ENCODE results near the gene LHPP.
A peak's percentile ranks its signal among the peaks of the same experiment; 100 is the strongest.
"Not testable (repeated sequence)": the region's sequence is repeated elsewhere in the genome, so short reads cannot be mapped to it uniquely, and the experiment has no call there.

LHPP gene

DNA sequence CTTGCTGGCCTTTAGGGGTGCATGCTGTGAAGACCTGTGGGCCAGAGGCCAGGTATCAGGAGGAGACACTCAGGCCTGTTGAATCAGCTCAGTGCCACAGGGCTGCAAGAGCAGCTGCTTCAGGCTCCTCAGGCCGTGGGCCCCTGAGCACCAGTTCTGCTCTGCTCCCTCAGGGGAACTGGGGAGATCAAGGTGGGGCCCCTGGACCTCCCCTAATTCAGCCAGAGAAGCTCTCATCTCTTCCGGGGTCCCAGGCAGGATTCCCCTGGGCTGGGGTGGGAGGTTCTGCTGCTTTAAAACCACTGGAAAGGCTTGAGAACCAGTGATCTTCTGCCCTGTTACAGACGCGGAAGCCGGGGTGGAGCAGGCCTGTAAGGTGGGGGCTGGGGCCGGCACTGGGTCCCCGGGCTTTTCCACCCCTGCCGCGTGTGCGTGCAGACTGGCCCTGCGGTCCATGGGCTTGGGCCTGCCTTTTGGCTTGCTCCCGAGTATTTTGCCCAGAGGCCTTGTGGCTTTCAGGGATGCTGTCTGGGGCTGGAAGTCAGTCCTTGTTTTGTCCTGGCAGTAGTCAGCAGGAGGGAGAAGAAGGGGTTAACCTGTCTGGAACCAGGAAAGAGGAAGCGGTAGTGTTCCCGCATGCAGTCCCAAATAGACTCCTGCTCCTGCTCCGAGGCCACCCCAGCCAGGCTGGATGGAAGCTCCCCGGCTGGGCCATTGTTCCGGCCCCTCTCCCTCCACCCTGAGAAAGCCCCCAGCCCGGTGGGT is 74.3 kb downstream of the LHPP start:
- peak; percentile 54 for DNase-seq (ENCODE audit: low spot score)

DNA sequence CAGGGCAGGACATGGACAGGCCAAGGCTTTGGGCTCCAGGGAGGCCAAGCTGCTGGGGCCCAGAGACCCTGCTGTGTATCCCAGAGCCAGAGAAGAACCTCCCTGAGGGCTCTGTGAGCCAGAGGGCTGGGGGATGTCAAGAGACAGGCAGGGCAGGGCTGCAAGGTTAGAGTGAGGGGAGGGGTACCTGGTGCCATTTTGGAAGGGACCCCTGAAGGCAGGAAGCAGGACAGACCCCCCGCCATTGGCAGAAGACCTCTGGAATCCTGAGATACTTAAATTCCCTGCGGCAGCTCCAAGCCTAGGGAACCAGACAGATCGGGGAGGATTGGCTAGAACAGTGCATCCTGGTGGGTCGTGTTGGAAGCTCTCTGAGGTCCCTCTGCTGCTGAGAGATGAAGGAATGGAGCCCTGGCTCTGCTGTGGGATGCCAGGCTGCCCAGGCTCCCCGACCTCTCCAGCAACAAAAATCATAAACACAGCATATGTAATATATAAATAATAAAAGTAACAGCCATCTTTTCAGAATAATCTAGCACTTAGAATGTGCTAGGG is 75.0 kb downstream of the LHPP start:
- peak; percentile 58 for DNase-seq (ENCODE audit: low spot score)

DNA sequence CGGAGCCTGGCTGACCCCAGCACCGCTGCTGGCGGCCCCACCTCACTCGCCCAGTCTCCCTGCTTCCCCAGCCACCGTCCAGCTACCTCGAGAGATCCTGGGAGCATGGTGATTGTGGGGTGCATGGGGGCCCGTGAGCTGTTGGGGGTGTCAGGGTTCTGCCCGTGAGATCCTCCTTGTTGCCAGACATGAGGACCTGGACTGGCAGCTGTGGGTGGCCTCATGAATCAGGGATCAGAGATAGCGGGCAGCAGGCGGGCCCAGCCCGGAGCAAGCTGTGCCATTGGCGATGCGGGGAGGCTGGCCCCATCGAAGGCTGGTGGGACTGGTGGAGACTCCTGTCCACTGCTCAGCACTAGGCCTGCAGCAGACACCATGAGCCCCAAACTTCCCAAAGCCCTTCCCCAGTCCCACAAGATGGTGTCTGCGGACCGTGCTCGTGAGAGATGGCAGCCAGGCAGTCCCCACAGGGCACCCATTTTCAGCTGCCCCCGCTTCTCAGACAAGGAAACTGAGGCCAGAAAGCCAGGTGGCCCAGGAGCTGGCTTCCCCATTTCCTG is 75.6 kb downstream of the LHPP start:
- DNase-seq (ENCODE audit: low spot score), result no peak

DNA sequence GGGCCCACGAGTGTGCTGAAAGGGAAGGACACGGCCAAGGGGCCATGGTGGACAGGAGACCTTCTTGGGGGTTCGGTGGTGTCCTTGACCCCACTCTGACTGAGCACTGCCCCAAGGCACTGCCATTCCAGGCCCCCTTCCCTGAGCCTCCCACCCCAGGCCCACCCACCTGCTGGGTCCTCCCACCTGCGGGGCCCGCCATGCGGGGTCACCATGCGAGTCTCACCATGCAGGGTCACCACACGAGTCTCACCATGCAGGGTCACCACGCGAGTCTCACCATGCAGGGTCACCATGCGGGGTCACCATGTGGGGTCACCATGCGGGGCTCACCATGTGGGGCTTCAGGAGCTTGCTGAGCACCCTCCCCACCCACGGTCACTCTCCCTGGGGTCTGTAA is 76.3 kb downstream of the LHPP start:
- no peak for DNase-seq (ENCODE audit: low spot score)

DNA sequence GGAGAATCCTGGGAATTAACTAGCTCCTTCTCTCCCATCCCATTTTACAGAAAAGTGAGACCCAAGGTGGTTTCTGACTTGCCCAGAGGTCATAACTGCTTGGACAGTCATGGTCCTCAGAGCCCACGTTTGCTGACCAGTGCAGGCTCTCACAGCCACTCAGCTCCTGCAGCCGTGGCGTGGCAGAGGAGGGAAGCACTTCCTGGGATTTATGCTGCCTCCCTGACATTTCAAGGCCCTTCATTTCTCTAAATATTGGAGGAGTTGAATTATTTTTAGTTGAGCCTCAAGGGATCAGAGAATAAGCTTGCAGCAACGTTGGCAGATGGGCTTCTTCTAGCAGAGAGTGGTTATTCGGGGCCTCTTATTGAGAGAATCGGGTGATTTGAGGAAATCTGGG is 77.1 kb downstream of the LHPP start:
- DNase-seq (ENCODE audit: low spot score), result no peak

DNA sequence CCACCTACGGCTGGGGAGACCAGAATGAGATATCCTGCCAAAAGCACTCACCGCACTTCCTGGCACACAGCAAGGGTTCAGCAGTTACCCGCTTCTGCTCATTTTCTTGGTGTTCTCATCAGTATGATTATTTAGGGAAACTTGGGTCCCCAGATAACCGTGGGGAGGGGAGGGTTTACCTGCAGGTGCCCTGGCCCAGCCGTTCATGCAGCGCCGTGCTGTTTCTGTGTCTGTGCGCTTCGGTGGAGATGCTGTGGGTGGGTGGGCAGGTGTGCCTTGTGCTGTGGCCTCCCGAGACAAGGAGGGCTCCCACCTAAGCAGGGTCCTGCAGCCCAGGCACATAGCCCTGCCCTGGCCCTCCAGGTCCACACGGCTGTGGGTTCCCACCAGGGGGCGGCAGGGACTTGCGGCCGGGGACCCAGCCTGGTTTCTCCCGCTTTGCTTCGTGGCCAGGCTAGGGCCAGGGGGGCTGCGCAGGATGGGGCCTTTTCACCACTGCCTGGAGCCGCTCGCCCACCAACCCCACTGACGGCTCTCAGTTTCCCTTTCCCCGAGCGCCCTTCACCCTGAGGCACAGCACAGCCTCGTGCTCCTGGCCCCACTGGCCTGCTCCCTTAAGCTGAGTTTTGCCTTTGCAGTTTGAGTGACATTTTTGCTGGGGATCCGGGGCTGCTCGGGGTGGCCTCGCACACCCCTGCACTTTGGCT is 78.5 kb downstream of the LHPP start:
- DNase-seq (ENCODE audit: low spot score), result peak; percentile 66

DNA sequence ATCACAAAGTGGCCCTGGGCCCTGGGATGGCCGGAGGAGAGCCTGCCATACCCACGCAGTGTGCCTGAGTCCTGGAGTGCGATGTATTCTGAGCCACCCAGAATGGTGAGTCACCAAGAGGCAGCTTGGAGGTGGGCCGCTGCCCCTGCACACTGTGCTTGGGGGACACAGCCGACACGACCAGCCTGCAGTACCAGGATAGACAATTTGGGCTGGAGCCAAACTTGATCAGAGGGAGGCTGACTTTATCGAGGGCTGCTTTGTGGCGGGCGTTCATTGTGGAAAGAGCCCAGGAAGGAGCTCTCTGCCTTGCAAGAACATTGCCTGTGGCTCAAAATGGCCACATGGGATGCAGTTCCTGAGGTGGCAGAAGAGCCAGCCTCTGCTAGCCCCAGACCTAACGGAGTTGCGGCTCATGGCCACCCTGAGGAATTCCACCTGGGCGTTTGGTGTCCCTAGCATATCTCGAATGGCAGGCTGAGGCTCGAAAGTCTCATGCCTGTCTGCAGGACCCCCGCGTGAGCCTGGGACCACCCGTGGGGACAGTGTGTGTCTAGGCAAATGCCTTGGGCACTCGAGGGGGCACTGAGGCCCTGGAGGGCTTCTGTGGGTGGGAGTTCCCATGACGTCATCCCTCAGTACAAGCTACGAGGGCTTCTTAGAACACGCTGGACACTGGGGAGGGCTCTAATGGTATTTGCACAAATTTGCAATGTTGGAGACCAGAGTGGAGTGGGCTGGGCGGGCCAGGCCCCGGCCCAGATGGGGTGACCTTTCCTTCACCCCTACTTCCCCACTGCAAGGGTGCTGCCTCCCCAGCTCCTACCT is 79.7 kb downstream of the LHPP start:
- no peak for DNase-seq (ENCODE audit: low spot score)

DNA sequence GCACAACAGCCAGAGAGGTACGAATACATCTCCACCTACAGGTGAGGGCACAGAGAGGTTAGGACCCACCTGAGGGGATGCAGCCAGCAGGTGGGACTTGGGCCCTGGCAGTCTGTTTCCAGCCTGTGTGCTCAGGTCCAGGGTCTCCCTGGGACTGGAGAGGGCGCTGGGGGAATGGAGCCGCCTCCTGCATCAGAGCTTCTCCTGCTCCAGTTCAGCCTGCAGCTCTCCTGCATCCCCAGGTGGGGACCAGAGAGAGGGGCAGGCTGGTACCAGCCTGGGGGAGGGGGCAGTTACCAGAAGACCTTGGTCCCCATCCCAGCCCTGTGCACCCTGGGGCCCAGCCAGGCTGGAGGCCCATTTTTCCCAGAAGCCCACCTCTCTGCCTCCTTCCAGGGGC is 80.7 kb downstream of the LHPP start:
- DNase-seq (ENCODE audit: low spot score), result no peak

DNA sequence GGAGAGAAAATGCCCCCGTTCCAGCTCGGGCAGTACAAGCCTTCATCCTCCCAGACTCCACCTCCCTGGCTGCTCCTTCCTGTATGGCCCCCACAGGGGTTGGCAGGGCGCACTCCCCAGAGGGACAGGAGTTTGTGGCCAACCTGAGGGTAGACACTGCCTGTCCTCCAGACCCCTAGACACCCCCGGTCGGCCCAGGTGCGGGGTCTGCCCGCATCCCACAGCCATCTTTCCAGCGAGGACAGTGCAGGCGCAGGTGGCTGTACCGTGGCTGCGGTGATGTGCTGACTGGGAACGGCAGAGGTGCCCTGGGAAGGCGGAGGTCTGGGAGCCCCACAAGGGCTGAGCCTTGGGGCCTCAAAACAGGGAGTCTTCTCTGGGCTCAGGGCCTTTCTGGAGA is 81.5 kb downstream of the LHPP start:
- DNase-seq (ENCODE audit: low spot score), result no peak

DNA sequence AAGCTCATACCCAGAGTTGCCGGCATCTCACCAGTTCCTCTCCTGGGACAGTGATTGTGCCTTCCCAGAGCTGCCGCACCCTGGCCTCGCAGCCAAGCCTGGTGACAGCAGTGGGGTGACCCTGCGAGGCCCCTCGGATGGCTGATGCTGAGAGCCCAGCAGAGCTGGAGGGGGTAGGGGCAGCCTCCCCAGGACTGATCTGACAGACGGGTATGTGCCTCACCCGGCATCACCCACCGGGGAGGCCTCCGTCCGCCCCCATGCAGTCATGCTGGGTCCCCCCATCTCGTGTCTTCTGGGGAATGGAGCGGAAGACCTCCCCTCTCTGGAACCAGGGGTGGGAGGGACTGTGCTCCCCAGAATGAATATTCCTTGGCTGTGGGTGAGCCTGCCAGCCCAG is 82.3 kb downstream of the LHPP start:
- no peak for DNase-seq (ENCODE audit: low spot score)

DNA sequence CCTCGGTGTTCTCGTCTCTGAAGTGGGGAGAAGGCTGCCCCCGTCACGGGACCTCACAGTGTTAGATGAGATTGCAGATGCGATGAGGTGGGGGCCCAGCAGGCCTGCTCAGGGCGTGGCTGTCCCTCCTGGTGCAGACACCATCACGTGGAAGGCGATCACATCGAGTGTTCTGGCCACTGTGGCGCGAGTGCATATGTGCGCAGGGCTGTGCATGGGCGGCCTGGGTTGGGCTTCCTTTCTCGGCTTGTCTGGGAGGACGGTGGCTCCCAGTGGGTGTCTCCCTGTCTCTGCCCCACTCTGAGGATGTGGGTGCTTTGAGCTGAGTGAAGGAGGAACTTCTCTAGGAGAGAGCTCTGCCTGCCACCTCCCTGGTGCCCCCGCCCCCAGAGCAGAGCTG is 83.1 kb downstream of the LHPP start:
- DNase-seq (ENCODE audit: low spot score), result no peak

DNA sequence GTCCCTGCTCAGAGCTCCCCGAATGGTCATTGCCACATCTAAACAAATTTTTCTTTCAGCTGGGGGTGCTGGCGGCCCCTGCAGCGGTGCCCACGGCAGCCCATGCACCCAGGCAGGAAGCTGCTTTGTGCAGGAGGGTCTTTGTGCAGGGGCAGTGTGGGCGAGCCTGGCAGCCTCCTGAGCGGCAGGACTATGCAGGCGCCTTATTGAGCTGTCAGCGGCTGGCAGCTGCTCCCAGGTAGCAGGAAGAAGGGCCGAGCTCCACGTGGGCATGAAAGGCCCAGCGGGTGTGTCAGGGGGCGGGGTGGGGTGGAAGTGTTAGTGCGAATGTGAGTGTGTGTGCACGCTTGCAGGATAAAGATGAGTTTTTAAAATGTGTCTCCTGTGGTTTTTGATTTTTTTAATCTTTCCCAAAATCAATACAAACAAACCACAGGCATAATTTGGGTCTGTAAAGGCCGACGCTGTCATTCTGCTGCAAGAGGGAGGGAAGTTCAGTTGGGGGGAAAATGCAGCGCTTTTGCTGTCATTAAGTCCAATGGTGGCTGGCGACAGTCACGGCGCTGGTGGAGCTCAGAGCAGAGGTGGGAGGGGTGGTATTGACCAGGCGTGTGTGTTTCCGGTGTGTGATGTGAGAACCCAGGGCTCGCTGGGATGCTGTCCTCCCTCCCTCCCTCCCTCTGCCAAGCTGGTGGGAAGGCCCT is 83.9 kb downstream of the LHPP start:
- no peak for DNase-seq (ENCODE audit: low spot score)

DNA sequence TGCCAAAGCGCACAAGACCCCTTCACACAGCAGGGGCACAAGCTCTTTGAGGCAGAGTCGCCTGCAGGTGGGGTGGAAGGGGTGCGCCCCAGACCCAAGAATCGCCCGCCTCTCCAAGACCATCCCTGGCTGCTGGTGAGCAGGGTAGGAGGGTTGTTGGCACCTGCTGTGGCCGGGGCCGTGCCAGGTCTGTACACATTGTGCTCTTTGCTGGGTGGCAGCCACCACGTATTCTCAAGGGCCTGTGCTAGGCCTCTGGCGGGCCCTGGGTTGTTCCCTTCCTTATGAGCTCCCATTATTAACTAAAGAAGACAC is 84.4 kb downstream of the LHPP start:
- DNase-seq (ENCODE audit: low spot score), result no peak

DNA sequence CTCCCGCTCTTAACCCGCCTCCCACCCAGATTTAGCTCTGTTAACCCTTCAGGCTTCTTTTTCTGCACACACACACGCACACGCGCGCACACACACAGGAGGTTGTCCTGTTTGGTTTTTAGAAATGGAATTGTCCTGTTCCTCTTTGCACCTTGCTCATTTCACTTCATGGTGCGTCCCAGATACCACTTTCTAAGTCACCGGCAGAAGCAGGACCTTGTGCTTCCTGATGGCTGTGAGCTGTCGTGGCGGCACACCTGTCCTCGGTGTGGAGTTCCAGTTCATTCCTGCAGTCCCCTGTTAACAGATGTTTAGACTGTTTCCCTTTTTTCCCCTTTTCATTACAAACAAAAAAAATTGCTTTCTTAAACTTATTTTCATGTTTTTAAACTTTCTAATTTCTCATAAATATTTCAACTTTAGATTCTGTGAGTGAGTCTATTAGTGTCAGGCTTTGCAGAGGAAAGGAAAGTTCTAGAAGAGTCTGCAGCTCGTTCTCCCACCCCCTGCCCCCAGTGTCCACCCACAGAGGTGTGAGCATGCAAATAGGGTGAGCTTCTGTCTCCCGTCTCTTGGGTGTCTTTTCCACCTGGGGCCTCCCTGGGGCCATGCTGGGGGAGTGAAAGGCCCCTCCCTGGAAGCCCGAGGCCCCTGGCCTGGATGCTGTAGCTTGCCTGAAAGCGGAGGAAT is 85.5 kb downstream of the LHPP start:
- no peak for DNase-seq (ENCODE audit: low spot score)

DNA sequence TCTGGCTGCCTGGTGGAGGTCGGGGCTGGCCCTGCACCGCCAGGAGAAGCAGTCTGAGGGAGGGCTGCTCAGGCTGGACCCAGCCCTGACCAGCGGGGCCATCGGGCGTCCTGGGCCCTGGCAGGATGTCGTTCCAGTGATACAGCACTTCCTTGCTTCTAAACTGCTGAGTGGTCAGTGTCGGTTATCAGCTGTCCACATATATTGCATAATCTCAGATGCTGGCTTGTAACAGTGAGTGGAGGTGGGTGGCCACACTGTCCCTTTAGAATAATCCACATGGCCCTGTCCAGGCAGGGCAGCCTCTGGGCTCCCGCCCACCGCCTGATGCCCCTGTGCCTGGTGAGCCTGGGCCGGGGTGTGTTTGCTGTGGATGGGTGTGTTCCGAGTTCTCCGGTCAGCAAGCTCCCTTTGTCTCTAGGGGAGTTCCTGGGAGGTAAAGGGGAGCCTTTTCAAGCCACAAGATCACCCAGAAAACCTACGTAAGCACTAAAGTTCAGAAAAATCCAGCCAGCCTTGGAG is 86.1 kb downstream of the LHPP start:
- DNase-seq (ENCODE audit: low spot score), result no peak

DNA sequence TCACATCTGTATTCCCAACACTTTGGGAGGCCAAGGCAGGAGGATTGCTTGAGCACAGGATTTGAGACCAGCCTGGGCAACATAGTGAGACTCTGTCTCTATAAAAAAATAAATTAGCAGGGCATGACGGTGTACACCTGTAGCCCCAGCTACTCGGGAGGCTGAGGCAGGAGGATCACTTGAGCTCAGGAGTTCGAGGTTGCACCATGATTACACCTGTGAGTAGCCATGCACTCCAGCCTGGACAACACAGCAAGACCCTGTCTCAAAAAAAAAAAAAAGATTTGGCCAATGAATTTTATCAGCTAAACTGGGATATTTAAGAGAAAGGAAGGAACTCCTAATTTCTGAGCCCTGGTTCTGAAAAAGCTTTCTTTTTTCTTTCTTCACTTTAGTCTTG is 87.5 kb downstream of the LHPP start:
- DNase-seq (ENCODE audit: low spot score), result not testable (repeated sequence)

DNA sequence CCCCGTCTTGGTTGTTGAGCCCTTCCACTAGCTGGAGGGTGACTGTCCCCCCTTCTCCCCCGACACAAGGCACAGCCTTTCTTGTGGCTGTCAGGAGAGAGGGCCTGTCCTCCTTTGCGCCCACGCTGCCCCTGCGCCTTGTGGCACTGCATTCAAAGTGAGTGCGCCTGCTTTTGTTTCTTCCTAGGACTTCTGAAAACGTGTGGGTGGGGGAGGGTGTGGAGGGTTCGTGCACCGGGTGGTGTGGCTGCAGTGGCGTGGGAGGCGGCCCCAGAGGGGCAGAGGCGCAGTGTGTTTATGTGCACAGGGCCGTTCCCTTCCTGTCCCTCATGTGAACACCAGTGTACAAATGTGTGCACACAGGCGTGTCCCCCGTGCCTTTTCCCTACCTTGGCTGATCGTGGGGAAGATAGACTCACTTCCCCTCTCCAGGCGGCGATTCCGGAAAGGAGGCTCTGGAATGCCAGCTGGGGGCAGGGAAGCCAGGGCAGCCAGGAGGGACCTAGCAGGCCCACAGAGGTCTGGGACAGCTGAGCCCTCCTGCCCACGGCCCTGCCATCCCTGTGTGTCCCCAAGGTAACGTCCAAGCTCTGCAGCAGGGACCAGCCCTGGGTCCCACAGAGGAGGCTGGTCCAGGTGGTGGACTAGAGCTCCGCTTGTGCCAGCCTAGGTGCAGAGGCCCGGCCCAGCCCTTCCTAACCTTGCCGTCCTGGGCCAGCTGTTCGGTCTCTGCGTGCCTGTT is 88.8 kb downstream of the LHPP start:
- DNase-seq (ENCODE audit: low spot score), result no peak

DNA sequence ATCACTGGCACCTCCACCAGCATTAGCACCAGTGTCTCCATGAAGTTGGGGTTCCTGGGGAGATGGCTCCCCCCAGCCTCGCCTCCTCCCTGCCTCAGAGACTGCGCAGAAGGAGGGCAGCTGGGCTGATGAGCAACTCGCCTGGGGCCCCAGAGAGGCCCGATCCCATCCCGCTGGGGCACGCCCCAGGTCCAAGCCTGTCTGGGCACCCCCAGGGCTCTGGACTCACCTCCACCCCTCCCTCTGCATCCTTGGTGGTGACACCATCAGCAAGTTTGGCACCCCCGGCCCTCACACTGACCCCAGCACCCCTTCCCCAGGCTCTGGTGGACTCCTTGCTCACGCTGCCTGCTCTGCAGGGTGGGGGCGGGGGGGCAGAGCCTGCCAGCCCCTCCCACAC is 89.5 kb downstream of the LHPP start:
- no peak for DNase-seq (ENCODE audit: low spot score)

DNA sequence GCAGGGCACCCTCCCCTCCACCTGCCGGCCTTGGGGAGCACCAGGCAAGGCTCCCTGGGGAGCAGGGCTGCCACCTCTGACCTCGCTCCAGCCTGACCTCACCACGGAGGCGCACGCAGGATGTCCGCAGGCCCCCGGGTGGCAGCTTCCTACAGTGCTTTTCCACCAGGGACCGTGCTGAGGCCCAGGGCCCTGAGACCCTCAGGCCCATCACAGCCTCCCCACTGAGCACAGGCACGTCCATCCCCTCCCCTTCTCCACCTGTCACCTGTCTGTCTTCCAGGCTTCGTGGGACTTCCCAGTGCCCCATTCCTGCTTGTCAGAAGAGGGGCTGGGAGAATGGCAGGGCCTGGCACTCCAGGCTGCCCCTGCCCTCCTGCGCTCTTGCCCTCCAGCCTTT is 90.1 kb downstream of the LHPP start:
- no peak for DNase-seq (ENCODE audit: low spot score)

Measured in SK-N-DZ (cell line).